Activated naive CD8-positive, alpha-beta T cell (primary cell): ENCODE results near the gene EVPLL.
"Not testable (repeated sequence)": the region's sequence is repeated elsewhere in the genome, so short reads cannot be mapped to it uniquely, and the experiment has no call there.

ENCODE experiments used
- H3K27ac Mint-ChIP-seq: one replicate; pipeline ENCODE4 v1.8.0; 2021; ENCODE audit warnings: mixed read lengths
- H3K27me3 Mint-ChIP-seq: one replicate; pipeline ENCODE4 v1.8.0; 2021; ENCODE audit warnings: mixed read lengths
- H3K36me3 Mint-ChIP-seq: one replicate; pipeline ENCODE4 v1.8.0; 2021; ENCODE audit warnings: mixed read lengths
- H3K4me1 Mint-ChIP-seq: one replicate; pipeline ENCODE4 v1.8.0; 2021; ENCODE audit warnings: low read depth, mixed read lengths
- H3K4me3 Mint-ChIP-seq: one replicate; pipeline ENCODE4 v1.8.0; 2021; ENCODE audit warnings: mild to moderate bottlenecking, mixed read lengths
- H3K9me3 Mint-ChIP-seq: one replicate; pipeline ENCODE4 v1.8.0; 2021; ENCODE audit warnings: low read depth, mixed read lengths

EVPLL gene

DNA sequence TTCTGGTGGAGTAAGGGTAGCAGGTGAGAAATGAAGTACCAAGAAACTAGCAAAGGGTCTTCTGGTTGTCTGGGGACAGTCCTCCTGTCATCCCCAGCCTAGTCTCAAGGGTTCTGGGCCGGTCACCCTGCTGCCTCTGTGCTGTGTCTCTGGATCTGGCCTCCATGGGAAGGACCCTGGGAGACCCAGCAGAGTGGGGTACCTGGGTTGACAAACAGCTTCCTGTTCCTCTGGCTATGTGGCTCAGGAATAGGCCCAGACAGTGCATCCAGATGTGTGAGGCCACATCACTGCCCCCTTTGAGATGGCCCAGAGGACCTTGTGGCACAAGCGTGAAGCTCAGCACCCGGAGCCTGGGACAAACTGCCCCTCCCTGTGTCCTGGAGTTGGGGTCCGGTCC lies 10.7 kb downstream of the EVPLL start:
- H3K4me3 Mint-ChIP-seq, H3K36me3 Mint-ChIP-seq, H3K27me3 Mint-ChIP-seq, H3K4me1 Mint-ChIP-seq, H3K27ac Mint-ChIP-seq, H3K9me3 Mint-ChIP-seq: not testable (repeated sequence)

DNA sequence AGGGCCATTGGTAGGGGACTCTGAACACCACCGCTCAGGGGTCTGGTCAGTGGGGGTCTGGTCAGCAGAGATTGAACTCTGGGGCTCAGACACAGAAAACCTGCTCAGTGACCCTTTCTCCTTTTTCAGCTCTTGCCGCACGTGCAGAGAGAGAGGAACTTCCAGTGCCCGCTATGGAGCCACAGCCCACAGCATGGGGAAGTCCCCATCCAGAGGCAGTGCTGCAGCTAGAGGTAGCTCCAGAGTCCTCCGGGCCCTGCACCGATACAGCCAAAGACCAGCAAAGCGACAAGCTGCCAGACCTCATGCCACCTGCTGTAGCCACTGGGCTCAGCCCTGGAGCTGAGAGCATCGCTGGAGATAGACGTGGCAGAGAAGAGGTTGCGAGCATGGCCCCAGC lies 11.2 kb downstream of the EVPLL start:
- not testable (repeated sequence) for H3K27ac Mint-ChIP-seq, H3K9me3 Mint-ChIP-seq, H3K4me3 Mint-ChIP-seq, H3K27me3 Mint-ChIP-seq, H3K36me3 Mint-ChIP-seq, H3K4me1 Mint-ChIP-seq

DNA sequence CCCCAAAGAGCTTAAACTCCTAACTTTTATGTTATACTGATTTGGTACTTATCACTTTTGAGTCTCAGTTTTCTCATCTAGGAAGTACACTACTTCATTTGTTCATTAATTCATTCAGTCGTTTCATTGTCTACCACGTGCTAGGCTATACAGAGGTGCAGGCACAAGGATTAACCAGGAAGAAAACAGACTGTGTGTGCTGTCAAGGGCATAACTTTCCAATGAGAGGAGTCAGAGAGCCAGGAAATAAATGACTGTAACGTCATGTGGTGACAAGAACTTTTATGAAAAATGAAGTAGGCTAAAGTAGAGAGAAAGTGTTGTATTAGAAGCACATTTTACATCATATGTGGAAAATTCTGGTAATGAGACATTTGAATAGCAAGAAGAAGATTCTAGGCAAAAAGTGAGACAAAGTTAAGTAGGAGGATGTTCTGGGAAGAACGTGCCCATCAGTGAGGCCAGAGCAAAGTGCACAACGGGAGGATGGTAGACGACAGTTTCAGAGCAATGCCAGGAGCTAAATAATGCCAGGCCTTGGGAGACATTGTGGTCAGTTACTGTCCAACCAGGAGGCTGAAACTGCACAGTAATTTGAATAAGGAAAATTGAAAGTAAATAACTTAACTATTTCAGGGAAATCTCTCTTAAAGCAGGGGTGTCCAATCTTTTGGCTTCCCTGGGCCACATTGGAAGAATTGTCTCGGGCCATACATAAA lies 24.5 kb downstream of the EVPLL start:
- not testable (repeated sequence) for H3K27me3 Mint-ChIP-seq, H3K27ac Mint-ChIP-seq, H3K36me3 Mint-ChIP-seq, H3K9me3 Mint-ChIP-seq, H3K4me3 Mint-ChIP-seq, H3K4me1 Mint-ChIP-seq

DNA sequence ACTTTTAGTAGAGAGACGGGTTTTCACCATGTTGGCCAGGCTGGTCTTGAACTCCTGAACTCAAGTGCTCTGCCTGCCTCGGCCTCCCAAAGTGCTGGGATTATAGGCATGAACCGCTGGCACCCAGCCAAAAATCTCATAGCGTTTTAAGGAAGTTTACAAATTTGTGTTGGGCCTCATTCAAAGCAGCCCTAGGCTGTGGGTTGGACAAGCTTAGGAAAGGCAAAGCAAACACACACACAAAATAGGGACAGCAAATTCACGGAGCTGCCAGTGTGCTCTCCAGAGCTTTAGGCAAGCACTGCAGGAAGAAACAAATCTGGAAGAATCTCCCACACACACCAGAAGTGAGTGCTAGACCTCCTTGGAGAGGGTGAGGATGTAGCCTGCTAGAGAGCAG lies 25.6 kb downstream of the EVPLL start:
- not testable (repeated sequence) for H3K4me3 Mint-ChIP-seq, H3K36me3 Mint-ChIP-seq, H3K4me1 Mint-ChIP-seq, H3K9me3 Mint-ChIP-seq, H3K27me3 Mint-ChIP-seq, H3K27ac Mint-ChIP-seq

DNA sequence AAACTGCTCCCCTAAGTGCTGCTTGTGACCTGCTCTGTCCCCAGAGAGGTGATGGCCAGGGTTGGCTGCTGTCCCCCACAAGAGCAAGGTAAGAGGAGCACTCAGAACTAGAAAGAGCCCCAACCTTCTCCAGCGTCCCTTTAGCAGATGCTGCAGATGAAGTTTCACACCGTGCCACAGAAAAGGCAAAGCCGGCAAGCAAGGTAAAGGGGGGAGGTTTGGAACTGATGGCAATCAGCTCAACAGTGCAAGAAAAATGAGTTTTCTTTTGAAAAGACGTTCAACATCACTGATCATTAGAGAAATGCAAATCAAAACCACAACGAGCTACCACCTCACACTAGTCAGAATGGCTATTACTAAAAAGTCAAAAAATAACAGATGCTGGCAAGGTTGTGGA lies 26.0 kb downstream of the EVPLL start:
- not testable (repeated sequence) for H3K27ac Mint-ChIP-seq

DNA sequence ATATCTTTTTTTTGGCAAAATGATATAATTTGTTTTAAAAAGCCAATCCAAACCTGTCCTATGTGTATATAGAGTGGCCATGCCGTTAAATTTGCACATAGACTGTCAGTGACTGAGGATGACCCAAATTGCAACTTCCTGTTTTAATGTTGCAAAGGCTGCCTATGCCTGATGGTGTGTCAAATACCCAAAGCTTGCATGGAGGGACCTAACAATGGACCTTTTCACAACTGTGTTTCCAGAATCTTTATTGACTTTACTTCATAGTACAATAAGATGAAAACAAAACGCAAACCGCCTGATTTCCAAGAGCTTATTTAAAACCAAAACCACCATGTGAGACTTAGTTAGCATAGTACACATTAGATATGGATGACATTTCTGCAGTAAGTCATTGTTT lies 31.3 kb downstream of the EVPLL start:
- not testable (repeated sequence) for H3K27me3 Mint-ChIP-seq, H3K9me3 Mint-ChIP-seq, H3K36me3 Mint-ChIP-seq
- peak overlapping the region; percentile 51 for H3K4me3 Mint-ChIP-seq
- peaks cover 22% of the 10 kb centered on the region for H3K4me1 Mint-ChIP-seq
- peak overlapping the region; percentile 34 for H3K27ac Mint-ChIP-seq

More for the DNA sequence above, 26.0 kb downstream of the EVPLL start:
- not testable (repeated sequence) for H3K27me3 Mint-ChIP-seq, H3K36me3 Mint-ChIP-seq, H3K4me1 Mint-ChIP-seq, H3K4me3 Mint-ChIP-seq, H3K9me3 Mint-ChIP-seq

DNA sequence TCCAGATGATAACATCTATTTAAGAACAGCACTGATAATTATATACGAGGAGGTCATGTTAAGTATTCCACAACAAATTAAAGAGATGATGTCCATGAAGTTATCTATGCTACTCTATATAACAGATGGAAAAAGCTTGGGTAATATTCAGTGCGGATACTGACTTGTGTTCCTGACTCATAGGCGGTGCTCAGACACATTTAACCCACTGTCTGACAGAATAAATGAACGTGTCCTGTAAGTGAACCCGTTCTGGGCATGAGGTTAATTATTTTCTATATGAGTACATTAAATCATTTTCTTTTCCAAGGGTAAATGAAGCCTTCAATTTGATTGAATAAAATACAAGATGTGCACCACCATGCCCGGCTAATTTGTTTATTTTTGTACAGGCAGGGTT lies 31.7 kb downstream of the EVPLL start:
- not testable (repeated sequence) for H3K36me3 Mint-ChIP-seq, H3K9me3 Mint-ChIP-seq, H3K27me3 Mint-ChIP-seq
- peaks cover 22% of the 10 kb centered on the region for H3K4me1 Mint-ChIP-seq
- H3K27ac Mint-ChIP-seq = peak overlapping the region; percentile 34
- peak overlapping the region; percentile 51 for H3K4me3 Mint-ChIP-seq

DNA sequence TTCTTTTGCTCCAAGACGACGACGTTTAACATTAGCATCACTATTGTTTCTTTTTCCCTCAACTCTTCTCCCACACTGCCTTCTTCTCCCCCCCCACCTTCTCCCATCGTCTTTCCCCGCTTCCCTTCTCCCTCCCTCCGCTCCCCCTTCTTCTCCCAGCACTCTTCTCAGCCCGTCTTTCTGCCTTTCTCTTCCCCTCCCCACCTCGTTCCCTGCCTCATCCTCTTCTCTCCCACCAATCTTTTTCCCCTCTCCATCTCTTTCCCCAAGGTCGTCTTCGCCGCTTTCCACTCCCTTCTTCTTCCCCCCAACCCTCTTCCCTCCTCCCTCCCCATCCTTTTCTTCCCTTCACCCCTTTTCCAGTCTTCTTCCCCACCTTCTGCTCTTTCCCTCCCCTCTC lies 33.2 kb downstream of the EVPLL start:
- H3K27me3 Mint-ChIP-seq, H3K36me3 Mint-ChIP-seq, H3K9me3 Mint-ChIP-seq: not testable (repeated sequence)
- peak overlapping the region; percentile 96 for H3K4me3 Mint-ChIP-seq
- H3K4me1 Mint-ChIP-seq = peaks cover 22% of the 10 kb centered on the region
- H3K27ac Mint-ChIP-seq = peak overlapping the region; percentile 73

DNA sequence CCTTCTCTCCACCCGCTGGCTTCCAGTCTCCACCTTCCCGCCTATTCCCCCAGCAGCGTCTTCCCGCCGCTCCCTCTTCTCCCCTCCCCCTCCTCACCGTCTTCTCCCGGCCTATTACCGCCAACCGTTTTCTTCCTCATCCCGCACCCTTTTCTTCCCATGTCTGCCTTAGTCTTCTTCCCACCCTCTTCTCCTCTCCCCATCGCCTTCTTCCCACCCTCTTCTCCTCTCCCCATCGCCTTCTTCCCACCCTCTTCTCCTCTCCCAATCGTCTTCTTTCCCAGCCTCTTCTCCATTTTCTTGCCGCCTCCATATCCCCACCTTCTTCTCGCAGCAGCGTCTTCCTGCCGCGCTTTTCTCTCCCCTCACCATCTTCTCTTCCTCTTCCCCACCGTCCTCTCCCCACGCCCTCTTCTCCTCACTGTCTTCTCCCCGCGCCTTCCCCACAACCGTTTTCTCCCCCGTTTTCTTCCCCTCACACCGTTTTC lies 33.8 kb downstream of the EVPLL start:
- peak overlapping the region; percentile 96 for H3K4me3 Mint-ChIP-seq
- H3K36me3 Mint-ChIP-seq, H3K27me3 Mint-ChIP-seq, H3K9me3 Mint-ChIP-seq: not testable (repeated sequence)
- H3K4me1 Mint-ChIP-seq = peaks cover 22% of the 10 kb centered on the region
- peak overlapping the region; percentile 91 for H3K27ac Mint-ChIP-seq

DNA sequence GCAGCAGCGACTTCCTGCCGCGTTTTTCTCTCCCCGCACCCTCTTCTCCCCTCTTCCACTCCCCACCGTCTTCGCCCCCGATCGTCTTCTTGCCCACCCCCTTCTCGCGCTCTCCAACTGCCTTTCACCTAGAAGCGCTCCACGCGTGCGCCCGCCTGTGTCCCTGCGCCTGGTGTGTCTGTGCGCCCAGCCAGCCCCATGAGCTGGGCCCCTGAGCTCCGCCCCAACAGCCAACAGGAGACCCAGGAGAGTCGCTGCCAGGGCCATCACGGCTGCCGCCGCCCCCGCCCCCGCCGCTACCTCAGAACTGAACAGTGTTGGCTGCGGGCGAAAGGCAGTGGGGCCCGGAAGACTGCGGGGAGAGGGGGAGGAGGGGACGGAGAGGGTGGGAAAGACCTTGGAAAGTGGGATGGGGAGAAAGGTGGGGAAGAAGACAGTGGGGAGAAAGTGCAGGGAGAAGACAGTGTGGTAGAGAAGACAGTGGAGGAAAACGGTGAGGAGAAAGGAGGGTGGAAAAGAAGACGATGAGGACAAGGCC lies 34.5 kb downstream of the EVPLL start:
- peaks cover 22% of the 10 kb centered on the region for H3K4me1 Mint-ChIP-seq
- H3K36me3 Mint-ChIP-seq, H3K4me3 Mint-ChIP-seq, H3K9me3 Mint-ChIP-seq, H3K27ac Mint-ChIP-seq, H3K27me3 Mint-ChIP-seq: not testable (repeated sequence)

DNA sequence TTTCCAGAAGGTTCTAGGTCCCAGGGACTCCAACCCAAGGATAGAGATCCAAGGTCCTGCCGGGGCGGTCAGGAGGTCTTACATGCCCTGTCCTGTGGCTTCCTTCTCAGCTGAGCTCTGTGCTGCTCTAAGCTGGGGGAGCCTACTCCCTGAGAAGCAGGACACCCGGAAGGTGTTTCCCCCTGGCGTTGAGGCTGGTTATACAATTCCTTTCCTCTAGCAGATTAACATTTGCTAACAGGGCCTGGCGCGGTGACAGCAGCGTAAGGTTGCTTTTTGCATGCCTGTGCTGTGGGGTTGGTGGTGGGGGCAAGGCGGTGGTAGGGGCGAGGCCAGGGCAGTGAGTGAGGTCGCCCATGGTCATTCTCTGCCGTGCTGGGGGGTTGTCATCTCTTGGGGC lies 43.9 kb downstream of the EVPLL start:
- not testable (repeated sequence) for H3K4me3 Mint-ChIP-seq, H3K4me1 Mint-ChIP-seq, H3K27ac Mint-ChIP-seq, H3K27me3 Mint-ChIP-seq, H3K36me3 Mint-ChIP-seq, H3K9me3 Mint-ChIP-seq

DNA sequence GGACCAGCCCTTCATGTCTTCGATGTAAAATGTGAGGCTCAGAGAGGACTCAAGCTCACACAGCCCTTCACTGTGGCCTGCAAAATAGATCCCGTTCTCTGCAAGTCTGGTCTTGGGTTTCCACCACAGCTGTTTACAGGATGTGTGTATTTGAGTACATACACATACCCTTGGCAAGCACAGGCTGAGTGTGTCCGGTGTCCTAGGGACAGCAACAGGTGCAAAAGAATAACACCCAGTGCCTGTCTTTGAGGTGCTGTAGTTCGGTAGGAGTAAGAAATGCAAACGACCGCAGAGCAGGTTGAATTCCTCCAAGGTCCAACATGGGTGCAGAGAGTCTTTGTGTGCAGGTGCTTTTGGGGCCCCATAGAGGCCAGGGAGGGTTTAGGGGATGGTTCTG lies 44.9 kb downstream of the EVPLL start:
- not testable (repeated sequence) for H3K27me3 Mint-ChIP-seq, H3K36me3 Mint-ChIP-seq, H3K4me1 Mint-ChIP-seq, H3K27ac Mint-ChIP-seq, H3K9me3 Mint-ChIP-seq, H3K4me3 Mint-ChIP-seq

DNA sequence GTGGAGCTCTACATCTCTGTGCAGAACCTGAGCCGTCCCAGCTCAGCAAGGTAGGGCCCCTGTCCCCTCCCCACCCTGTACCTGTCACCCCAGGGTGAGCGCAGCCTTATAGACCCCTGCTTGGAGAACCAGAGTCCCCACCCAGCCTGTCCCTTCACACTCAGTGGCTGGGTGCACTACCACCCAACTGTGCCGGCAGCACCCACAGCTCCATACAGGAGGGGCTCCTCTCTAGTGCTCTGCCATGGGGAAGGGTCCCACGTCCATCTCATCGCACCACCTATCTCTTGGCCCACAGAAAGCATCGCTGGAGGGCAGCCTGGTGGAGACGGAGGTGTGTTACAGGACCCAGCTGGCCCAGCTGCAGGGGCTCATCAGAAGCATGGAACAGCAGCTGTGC lies 45.4 kb downstream of the EVPLL start:
- not testable (repeated sequence) for H3K4me3 Mint-ChIP-seq, H3K4me1 Mint-ChIP-seq, H3K27ac Mint-ChIP-seq, H3K36me3 Mint-ChIP-seq, H3K27me3 Mint-ChIP-seq, H3K9me3 Mint-ChIP-seq

DNA sequence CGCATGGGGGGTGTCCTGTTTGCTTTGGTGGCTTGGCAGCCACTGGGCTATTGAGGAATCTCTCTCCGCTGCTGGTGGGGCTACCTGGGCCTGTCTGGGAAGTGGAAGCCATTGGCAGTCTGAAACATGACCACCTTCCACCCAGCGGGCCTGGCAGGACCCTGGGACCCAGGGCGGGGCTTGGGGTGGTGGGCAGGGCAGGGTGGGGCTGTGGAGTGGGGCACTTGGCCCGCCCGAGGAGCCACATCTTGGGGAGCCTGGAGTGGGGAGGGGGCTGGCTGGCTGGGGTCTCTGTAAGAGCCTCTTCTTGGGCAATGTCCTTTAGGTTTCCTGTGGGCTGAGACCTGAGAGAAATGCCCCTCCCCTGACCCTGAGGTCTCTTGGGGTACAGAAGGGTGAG lies 48.0 kb downstream of the EVPLL start:
- H3K36me3 Mint-ChIP-seq, H3K4me3 Mint-ChIP-seq, H3K4me1 Mint-ChIP-seq, H3K27ac Mint-ChIP-seq, H3K27me3 Mint-ChIP-seq, H3K9me3 Mint-ChIP-seq: not testable (repeated sequence)

DNA sequence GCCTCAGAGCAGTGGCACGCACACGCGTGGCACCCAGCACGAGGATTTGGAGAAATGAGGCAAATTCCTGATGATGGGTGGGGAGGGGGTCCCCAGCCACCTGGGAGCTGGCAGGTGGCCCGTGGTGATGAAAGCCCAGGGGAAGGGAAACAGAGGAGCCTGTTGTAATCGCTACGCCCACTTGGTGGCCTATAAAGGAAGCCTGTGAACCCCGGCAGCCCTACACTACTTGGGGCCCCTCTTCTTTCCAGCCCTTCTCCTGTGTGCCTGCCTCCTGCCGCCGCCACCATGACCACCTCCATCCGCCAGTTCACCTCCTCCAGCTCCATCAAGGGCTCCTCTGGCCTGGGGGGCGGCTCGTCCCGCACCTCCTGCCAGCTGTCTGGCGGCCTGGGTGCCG lies 49.1 kb downstream of the EVPLL start:
- H3K4me3 Mint-ChIP-seq, H3K36me3 Mint-ChIP-seq, H3K27ac Mint-ChIP-seq, H3K27me3 Mint-ChIP-seq, H3K9me3 Mint-ChIP-seq, H3K4me1 Mint-ChIP-seq: not testable (repeated sequence)

DNA sequence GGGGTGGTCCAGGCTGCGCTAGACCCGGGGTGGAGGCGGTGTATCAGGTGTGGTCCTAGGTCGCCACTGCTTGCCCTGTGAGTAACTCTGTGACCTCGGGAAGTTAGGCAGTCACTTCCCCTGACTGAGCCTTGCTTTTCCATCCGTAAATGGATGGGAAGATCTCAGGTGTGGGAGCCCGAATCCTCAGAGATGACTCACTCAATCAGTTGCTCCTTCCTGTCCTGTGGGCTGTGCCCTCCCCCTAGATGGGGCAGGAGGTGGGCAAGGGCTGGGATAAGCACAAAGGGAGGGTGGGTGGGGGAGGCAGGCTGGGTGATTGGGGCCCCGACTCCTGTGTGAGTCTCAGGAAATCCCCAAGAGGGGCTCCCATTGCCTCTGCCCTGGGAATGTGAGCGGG lies 54.6 kb downstream of the EVPLL start:
- H3K9me3 Mint-ChIP-seq, H3K4me3 Mint-ChIP-seq, H3K4me1 Mint-ChIP-seq, H3K27ac Mint-ChIP-seq, H3K27me3 Mint-ChIP-seq, H3K36me3 Mint-ChIP-seq: not testable (repeated sequence)
